ENCODE measurements around the gene IGSF21.

GRCh38 chr1:18144062-18144461 is 36.5 kb downstream of the IGSF21 start:
- no peak for TF ChIP-seq POLR2AphosphoS5 (IDR thresholded peaks at IDR 0.05)
- TF ChIP-seq CTCF (IDR thresholded peaks at IDR 0.05): no peak

Measured in suprapubic skin (tissue), 3 donors.